ENCODE data around the gene CYYR1. TPM values are rescaled to one million over a fixed set of nuclear protein-coding genes. Genes with fewer than 3 reads are reported as not detected.

CYYR1 gene
- total and polyA plus RNA-seq, 4 donors: 1.9 to 3.4 (median 2.2) TPM

DNA sequence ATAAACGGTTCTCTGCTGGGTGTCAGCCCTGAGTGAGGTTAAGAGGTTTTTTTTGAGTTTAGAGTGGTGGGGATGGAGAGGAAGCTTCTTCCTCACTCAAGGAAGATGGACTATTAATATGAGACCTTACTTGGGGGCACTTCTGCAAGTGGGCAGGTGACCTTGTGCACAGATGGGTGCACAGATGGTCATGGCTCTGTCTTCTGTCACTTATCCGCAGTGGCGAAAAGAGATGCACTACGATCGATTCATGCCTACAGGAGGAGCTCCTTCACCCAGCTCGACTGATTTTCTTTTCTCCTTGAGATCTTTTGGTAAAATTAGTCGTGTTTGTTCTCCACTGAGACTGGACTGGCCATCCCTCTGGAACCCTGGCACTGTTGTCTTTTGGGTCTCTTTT, 22.9 kb upstream of the CYYR1 start:
- Histone ChIP-seq H3K4me1 (ENCODE audit: control insufficient read depth in 4 of 4, insufficient read depth in 4 of 4, low read length in 3 of 4) (no peaks in the 10 kb centered on the region), H3K27me3 (ENCODE audit: control insufficient read depth in 4 of 4, insufficient read depth in 4 of 4, low read length in 3 of 4) (no peaks in the 10 kb centered on the region), H3K27ac (ENCODE audit: low read depth in 1 of 2, low read length in 2 of 2) (no peak overlapping the region), H3K9ac (ENCODE audit: low read depth in 1 of 2, low read length in 2 of 2) (no peak overlapping the region), H3K9me3 (ENCODE audit: control insufficient read depth in 4 of 4, low read length in 3 of 4) (no peaks in the 10 kb centered on the region), H3K36me3 (ENCODE audit: control insufficient read depth in 4 of 4, insufficient read depth in 3 of 4, low read depth in 1 of 4, low read length in 3 of 4) (no peaks in the 10 kb centered on the region), H3K4me3 (ENCODE audit: low read depth in 1 of 3, low read length in 3 of 3) (no peak overlapping the region)
- 82% methylated on average over 7 of the region's 7 CpGs for WGBS
- no peak for TF ChIP-seq JUND (IDR thresholded peaks at IDR 0.05)
- no peak for TF ChIP-seq RXRA (IDR thresholded peaks at IDR 0.05)
- TF ChIP-seq FOXA2 (IDR thresholded peaks at IDR 0.05): no peak
- no peak for TF ChIP-seq GABPA (IDR thresholded peaks at IDR 0.05 in 1 of 2, conservative IDR thresholded peaks at IDR 0.05 in 1 of 2)
- TF ChIP-seq NR2F2 (IDR thresholded peaks at IDR 0.05): no peak
- no peak for TF ChIP-seq HNF4G (IDR thresholded peaks at IDR 0.05)
- TF ChIP-seq, protein P1, sequence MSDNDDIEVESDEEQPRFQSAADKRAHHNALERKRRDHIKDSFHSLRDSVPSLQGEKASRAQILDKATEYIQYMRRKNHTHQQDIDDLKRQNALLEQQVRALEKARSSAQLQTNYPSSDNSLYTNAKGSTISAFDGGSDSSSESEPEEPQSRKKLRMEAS (IDR thresholded peaks at IDR 0.05): no peak
- TF ChIP-seq TAF1 (conservative IDR thresholded peaks at IDR 0.05): no peak
- no peak for DNase-seq (ENCODE audit: low spot score)

DNA sequence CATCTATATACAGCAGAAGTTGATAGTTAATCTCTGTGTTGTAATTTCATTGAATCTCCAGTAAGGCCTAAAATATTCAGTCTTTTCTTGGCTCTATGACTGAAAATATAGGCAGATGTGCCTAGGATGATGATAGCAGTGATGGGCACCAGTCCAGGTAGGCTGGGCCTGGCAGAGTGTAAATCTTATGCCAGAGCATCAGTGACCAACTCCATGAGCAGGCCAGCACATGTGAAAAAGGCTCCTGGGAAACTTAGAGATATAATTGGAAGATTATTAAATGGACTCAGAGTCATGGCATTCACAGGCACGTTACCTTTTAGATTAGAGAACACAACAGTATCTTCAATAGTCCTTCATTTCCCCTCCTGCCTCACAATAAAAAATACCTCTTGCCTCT, 20.7 kb upstream of the CYYR1 start:
- H3K4me3 ChIP-seq (ENCODE audit: low read depth in 1 of 3, low read length in 3 of 3): no peak overlapping the region
- WGBS: 69% methylated on average over 1 of the region's 1 CpG
- no peak for DNase-seq (ENCODE audit: low spot score)
- no peaks in the 10 kb centered on the region for H3K27me3 ChIP-seq (ENCODE audit: control insufficient read depth in 4 of 4, insufficient read depth in 4 of 4, low read length in 3 of 4)
- no peaks in the 10 kb centered on the region for H3K4me1 ChIP-seq (ENCODE audit: control insufficient read depth in 4 of 4, insufficient read depth in 4 of 4, low read length in 3 of 4)
- no peaks in the 10 kb centered on the region for H3K36me3 ChIP-seq (ENCODE audit: control insufficient read depth in 4 of 4, insufficient read depth in 3 of 4, low read depth in 1 of 4, low read length in 3 of 4)
- TF ChIP-seq HNF4A (conservative IDR thresholded peaks at IDR 0.05): no peak
- no peaks in the 10 kb centered on the region for H3K9me3 ChIP-seq (ENCODE audit: control insufficient read depth in 4 of 4, low read length in 3 of 4)
- no peak overlapping the region for H3K27ac ChIP-seq (ENCODE audit: low read depth in 1 of 2, low read length in 2 of 2)
- H3K9ac ChIP-seq (ENCODE audit: low read depth in 1 of 2, low read length in 2 of 2): no peak overlapping the region

DNA sequence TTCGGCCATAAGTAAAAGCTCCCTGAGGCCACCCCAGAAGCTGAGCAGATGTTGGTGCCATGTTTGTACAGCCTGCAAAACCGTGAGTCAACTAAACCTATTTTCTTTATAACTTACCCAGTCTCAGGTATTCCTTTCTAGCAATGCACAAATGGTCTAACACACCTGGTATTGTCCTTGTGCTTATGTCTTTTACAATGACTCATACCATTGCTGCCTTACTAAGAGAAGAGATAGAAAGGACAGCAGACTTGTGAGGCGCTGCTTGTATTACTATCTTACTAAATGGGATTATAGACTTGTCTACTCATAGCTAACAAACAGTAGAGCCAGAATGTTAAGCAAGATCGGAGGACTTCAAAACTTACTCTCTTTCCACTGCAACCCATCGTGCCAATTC, 18.5 kb upstream of the CYYR1 start:
- WGBS: 78% methylated on average over 5 of the region's 5 CpGs
- no peak for DNase-seq (ENCODE audit: low spot score)
- TF ChIP-seq HNF4A (conservative IDR thresholded peaks at IDR 0.05) (no peak), FOXA1 (IDR thresholded peaks at IDR 0.05) (no peak), RXRA (IDR thresholded peaks at IDR 0.05) (no peak), RAD21 (IDR thresholded peaks at IDR 0.05) (no peak)
- TF ChIP-seq, protein P2, sequence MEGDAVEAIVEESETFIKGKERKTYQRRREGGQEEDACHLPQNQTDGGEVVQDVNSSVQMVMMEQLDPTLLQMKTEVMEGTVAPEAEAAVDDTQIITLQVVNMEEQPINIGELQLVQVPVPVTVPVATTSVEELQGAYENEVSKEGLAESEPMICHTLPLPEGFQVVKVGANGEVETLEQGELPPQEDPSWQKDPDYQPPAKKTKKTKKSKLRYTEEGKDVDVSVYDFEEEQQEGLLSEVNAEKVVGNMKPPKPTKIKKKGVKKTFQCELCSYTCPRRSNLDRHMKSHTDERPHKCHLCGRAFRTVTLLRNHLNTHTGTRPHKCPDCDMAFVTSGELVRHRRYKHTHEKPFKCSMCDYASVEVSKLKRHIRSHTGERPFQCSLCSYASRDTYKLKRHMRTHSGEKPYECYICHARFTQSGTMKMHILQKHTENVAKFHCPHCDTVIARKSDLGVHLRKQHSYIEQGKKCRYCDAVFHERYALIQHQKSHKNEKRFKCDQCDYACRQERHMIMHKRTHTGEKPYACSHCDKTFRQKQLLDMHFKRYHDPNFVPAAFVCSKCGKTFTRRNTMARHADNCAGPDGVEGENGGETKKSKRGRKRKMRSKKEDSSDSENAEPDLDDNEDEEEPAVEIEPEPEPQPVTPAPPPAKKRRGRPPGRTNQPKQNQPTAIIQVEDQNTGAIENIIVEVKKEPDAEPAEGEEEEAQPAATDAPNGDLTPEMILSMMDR (IDR thresholded peaks at IDR 0.05; ENCODE audit: low read depth, low read length, missing input control): no peak
- H3K27me3 ChIP-seq (ENCODE audit: control insufficient read depth in 4 of 4, insufficient read depth in 4 of 4, low read length in 3 of 4): peaks cover 0 to 2% (median 0%) of the 10 kb centered on the region in 4 donors
- no peak overlapping the region for H3K9ac ChIP-seq (ENCODE audit: low read depth in 1 of 2, low read length in 2 of 2)
- H3K27ac ChIP-seq (ENCODE audit: low read depth in 1 of 2, low read length in 2 of 2): no peak overlapping the region
- H3K9me3 ChIP-seq (ENCODE audit: control insufficient read depth in 4 of 4, low read length in 3 of 4): no peaks in the 10 kb centered on the region
- no peaks in the 10 kb centered on the region for H3K4me1 ChIP-seq (ENCODE audit: control insufficient read depth in 4 of 4, insufficient read depth in 4 of 4, low read length in 3 of 4)
- no peak overlapping the region for H3K4me3 ChIP-seq (ENCODE audit: low read depth in 1 of 3, low read length in 3 of 3)
- H3K36me3 ChIP-seq (ENCODE audit: control insufficient read depth in 4 of 4, insufficient read depth in 3 of 4, low read depth in 1 of 4, low read length in 3 of 4): no peaks in the 10 kb centered on the region

DNA sequence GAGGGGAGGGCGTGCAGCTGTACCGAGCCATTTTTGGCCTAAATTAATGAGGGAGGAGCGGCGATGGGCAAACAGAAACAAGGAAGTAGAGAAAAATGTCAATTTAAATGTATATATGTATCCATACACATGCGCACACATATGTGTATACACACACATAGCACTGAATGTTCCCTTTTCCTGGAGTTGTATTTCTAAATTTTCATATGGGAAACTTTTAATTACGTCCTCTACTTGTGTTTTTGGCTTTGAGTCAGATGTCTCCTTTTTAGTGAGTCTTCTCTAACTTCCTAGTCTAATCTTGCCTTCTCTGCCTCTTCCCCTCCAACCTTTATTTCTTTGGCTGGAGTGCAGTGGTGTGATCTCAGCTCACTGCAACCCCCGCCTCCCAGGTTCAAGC, 15.4 kb upstream of the CYYR1 start:
- no peaks in the 10 kb centered on the region for H3K36me3 ChIP-seq (ENCODE audit: control insufficient read depth in 4 of 4, insufficient read depth in 3 of 4, low read depth in 1 of 4, low read length in 3 of 4)
- TF ChIP-seq HNF4G (IDR thresholded peaks at IDR 0.05): no peak
- no peak for TF ChIP-seq RXRA (IDR thresholded peaks at IDR 0.05)
- TF ChIP-seq JUND (IDR thresholded peaks at IDR 0.05): no peak
- TF ChIP-seq, protein P2 (IDR thresholded peaks at IDR 0.05; ENCODE audit: low read depth, low read length, missing input control): no peak
- no peak for TF ChIP-seq FOXA2 (IDR thresholded peaks at IDR 0.05)
- no peak for TF ChIP-seq SP1 (IDR thresholded peaks at IDR 0.05)
- no peak for TF ChIP-seq EGR1 (IDR thresholded peaks at IDR 0.05; ENCODE audit: low read depth in 2 of 2)
- TF ChIP-seq TAF1 (conservative IDR thresholded peaks at IDR 0.05): no peak
- no peaks in the 10 kb centered on the region for H3K4me1 ChIP-seq (ENCODE audit: control insufficient read depth in 4 of 4, insufficient read depth in 4 of 4, low read length in 3 of 4)
- H3K4me3 ChIP-seq (ENCODE audit: low read depth in 1 of 3, low read length in 3 of 3): no peak overlapping the region
- H3K9me3 ChIP-seq (ENCODE audit: control insufficient read depth in 4 of 4, low read length in 3 of 4): no peaks in the 10 kb centered on the region
- no peak overlapping the region for H3K27ac ChIP-seq (ENCODE audit: low read depth in 1 of 2, low read length in 2 of 2)
- DNase-seq (ENCODE audit: low spot score): no peak
- WGBS: 76% methylated on average over 7 of the region's 7 CpGs
- peaks cover 0 to 2% (median 0%) of the 10 kb centered on the region in 4 donors for H3K27me3 ChIP-seq (ENCODE audit: control insufficient read depth in 4 of 4, insufficient read depth in 4 of 4, low read length in 3 of 4)
- H3K9ac ChIP-seq (ENCODE audit: low read depth in 1 of 2, low read length in 2 of 2): no peak overlapping the region

Data from liver (tissue), 9 donors.